KBM-7 (cell line): Measurements from ENCODE around the gene UBE2E1.

ENCODE experiments used
- DNase-seq: peaks from one replicate; pipeline ENCODE4 v3.0.0-alpha.2; 2015
- in situ Hi-C: fragments of 300-500 bp; cut with MboI; formaldehyde crosslinking; loops from 2 replicates; pipeline ENCODE4 v1.14.3; 2020; ENCODE audit warnings: low sequenced_read_pairs, low pct_unique_long_range_greater_than_20kb, mixed read lengths

The UBE2E1 gene

DNA sequence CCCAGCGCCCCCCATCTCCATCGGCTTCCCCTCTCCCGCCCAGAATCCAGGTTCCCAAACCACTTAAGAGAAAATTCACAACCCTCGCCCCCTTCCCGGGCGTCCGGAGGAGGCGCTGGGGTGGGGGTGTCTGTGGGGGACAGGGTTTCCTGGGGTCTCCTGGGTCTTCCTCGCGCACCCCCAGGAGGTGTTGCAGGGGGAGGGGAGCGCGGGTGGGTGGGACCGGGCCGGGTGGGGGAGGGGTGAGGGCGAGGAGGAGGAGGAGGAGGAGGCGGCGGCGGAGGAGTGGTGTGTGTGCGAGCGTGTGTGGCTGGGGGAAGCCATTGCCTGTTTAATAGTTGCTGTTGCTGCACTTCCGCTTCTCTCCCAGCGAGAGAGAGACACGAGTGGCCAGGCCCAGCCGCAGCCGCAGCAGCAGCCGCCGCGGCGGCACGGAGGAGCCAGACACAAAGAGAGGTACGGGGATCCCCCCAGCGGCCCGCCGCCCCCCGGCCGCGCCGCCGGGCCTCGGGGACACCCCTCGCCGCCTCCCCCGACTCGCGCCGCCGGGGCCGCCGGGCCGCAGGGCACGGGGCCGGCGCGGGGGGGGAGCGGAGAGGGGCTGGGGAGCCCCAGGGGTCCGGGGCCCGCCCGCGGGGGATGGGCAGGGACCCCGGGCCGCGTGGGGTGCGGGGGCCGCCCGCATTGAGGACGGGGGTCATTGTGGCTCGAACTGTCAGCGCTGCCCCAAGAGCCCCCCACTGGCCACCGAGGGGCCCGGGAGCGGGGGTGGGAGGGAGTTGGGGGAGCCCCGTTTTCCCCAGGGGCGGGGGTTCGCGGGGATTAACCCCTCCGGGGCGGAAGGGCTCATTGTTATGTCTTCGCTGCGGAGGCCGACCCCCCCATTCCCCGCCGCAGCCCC, at the start of gene UBE2E1:
Gene UBE2E1 (plus strand): TSS at position 323 of the 901 bp plus-strand sequence. CDS start 1,315 bp downstream, outside the sequence.
- in situ Hi-C loops = no loop called here

DNA sequence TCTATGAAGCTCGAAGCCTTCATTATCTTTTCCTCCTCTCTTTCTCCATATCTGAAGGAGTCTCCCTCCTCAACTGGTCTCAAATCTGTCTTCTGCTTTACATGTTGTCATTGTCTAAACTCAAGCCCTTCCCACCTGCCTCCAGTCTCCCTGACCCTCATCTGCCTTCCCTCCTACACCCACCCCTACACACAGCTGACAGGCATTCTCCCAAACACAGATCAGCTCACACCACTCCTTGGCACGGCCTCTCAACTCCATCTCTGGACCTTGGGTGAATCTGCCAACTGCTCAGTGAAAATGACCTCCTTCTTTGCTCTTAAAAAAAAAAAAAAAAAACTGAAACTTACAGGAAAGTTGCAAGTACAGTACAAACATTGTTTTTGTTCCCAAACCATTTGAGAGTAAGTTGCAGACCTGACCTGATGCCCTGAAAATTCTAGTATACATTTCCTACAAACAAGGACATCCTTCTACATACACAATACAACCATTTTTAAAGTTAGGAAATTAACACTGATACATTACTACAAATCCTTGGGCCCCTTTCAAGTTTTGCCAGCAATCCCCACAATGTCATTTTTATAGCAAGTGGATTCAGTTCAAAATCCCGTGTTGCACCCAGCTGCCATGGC, 49.4 kb upstream of the UBE2E1 start:
- in situ Hi-C loops = no loop called here
- no peak for DNase-seq

More for the DNA sequence above, at the start of gene UBE2E1:
- peak; percentile 80 for DNase-seq

DNA sequence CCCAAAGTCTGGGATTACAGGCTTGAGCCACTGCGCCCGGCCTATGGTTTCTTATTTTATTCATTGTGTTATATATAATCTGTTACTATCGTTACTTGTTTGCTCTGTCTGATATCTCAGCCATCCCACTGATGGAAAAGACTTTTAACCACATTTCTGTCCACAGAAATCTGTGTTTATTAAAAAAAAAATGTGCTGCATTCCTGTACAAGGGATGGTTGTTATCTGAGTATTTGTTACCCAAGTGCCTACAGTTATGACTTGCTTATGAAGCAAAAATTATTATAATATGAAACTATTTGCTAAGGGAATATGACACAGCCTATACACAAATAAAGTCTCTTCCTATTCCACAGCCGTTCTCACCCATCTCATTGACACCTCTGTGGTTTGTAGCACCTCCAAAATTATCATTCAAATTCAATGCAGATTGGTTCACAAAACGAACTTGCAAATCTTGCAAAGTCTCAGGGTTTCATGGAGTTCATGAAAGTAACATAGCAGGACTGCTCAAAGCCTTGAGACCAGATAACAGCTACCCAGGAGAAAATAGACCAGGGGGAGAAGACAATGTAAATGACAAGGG, 47.4 kb upstream of the UBE2E1 start:
- no peak for DNase-seq
- in situ Hi-C loops = no loop called here

DNA sequence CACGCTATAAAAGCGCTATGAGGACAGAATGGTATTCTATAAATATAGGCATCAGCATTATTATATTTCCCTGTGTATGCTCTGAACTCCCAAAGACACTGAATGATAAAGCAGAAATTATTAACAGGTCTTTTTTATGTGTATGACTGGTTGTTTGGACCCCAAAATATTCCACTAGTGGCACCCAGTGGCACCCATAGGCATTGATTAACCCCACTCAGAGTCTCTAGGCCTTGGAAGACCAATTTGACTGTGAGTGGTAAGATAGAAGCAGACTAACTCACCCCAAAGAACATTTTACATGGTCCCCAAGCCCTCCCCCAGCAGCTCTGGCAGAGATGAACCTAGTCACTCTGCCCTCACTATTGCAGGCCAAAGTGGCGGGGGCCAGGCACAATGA, 45.4 kb upstream of the UBE2E1 start:
- in situ Hi-C loops = no loop called here
- no peak for DNase-seq

DNA sequence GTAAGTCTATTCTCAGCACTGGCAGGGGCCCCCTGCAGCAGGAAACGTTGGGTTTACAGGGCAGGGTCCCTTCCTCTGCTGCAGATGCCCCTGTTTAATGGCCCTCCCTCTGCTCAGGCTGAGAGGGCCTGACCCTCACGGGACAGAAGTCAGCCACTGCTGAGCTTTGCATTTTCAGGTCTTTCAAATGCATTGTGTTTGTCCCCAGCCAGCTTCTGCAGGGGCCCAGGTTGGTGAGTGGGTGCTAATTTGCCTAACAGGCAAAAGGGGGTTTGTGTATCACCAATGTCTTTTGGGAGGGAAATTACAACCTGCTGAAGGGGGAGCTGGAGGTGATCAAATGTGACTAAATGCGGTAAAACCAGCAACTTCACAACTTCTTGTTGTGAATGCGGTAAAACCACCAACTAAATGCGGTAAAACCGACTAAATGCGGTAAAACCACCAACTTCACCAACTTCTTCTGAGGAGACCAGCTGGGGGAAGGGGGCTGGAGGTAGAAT, 44.8 kb upstream of the UBE2E1 start:
- in situ Hi-C loops = no loop called here
- DNase-seq = no peak

DNA sequence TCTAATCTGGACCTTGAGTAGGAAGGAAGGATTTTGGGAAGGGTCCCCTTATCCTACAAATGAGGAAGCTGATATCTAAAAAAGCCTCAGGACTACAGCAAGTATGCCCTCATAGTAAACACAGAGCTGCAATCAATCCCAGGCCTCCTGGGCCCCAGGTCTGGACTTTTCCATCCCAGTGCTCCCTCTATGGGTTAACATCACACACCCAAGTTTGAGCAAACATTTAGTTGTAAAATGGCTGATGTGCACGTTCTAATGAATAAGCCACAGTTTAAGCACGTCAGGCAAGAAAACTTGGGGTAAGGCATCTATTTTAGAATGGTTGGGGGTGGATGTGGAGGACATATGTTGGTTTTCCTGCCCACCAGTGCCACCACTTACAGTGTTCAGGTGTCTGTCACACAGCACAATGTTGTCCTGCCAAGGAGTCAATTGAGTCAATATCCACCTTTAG, 44.3 kb upstream of the UBE2E1 start:
- DNase-seq = peak; percentile 67
- in situ Hi-C loops = no loop called here

DNA sequence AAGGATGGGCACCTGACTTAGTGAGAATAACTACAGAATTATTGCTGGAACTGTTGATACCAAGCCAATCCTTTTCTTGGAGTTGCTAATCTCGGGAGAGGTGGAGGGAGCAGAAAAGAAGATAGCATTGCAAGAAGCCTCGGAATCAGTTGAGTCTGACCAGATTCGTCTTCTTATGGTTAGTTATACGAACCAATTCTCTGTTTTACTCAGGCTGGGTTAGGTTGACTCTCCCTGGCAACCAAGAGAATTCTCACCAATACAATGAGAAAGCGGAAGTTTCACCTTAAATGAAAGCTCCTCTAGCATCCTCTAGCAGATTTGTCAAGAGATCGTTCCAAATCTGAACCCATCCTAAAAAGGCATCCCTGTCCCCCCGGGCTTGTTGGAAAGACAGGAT, 43.5 kb upstream of the UBE2E1 start:
- in situ Hi-C loops = no loop called here
- DNase-seq = no peak

DNA sequence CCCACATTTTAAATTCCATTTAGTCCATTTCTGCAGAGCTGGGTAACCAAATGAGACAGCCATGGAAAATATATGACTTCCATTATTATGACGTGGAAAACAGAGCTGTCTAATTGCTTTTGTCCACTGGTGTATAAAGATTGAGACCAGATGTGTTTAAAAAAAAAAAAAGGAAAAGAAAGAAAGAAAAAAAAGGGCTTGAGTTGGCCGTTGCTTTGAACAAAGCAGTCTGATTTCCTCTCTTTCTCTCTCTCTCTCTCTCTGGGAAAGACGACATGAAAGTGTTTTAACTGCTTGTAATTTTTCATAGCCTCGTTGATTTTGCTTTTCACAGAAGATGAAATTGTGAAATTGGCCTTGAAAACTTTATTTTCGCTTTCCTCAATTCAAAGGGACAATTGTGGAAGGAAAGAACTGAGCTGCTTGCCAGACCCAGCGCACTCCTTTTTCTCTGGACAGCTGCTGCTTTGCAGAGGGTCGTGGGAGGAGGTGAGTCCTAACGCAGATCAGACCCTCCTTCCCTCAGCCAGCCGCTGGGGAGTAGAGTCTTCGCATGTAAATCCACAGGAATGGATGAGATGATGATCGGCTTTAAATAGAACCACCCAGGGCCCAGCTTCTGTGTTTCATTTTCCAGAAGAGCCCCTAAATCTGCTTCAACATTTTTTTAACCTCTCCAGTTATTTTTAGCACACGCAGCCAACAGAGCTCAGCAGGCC, 42.8 kb upstream of the UBE2E1 start:
- peak; percentile 18 for DNase-seq
- in situ Hi-C loops = no loop called here

DNA sequence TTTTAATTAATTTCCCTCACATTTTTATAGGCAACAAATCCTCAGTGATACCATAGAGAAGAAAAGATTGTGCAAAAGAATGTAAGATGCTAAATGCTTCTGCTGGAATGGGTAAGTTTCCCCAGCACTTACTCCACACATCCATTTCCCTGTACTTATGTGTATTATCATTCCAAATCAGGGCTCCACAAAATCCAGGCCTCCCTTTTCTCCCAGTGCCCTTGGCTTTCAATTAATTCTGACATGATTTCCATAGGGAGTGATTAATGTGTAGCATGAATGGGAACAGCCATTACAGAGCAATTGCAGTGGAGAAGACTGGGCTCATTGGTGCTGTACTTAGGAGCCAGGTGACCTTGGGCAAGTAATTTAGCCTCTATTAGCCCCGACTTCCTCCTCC, 41.3 kb upstream of the UBE2E1 start:
- in situ Hi-C loops = no loop called here
- DNase-seq = no peak

DNA sequence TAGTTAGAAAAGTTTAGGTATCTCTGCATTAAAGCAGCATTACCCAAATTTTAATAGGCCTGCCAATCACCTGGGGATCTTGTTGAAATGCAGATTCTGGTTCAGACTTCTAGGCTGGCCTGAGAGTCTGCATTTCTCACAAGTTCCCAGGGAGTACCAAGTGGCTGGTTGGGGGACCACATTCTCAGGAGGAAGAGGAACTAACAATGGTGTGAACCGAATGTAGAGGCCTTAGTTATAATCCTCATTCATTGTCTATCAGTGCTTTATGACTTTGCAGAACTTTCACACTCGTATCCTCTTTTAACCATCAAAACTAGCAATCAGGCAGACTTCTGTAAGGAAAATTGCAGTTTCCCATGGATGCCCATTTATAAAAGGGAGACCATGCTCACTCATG, 38.2 kb upstream of the UBE2E1 start:
- in situ Hi-C loops = no loop called here
- no peak for DNase-seq

DNA sequence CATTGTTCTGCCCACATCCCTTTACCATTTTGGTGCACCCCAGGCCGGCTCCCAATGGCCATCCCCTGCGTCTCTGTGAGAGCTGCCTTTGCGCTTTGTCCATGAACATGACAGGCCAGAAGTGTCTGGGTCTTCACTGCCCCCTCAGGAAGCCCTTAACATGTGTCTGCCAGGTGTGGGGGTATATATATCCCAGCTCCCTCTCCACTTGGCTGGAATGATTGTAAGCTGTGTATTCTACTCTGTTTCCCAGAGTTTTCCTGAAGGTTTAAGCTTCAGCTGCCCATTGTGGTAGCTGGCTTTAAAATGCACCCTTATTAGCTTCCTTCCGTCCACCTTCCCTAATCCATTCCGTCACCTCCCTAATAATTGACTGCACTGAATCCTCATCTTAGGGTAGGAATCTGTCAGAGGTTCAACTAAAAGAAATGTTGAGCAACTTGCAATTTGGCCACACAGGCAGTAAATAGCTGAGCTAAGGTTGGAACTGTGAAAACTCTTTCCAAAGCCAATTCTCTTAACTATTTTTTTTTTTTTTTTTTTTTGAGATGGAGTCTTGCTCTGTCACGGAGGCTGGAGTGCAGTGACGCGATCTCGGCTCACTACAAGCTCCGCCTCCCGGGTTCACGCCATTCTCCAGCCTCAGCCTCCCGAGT, 30.4 kb upstream of the UBE2E1 start:
- DNase-seq = no peak
- in situ Hi-C loops = no loop called here

DNA sequence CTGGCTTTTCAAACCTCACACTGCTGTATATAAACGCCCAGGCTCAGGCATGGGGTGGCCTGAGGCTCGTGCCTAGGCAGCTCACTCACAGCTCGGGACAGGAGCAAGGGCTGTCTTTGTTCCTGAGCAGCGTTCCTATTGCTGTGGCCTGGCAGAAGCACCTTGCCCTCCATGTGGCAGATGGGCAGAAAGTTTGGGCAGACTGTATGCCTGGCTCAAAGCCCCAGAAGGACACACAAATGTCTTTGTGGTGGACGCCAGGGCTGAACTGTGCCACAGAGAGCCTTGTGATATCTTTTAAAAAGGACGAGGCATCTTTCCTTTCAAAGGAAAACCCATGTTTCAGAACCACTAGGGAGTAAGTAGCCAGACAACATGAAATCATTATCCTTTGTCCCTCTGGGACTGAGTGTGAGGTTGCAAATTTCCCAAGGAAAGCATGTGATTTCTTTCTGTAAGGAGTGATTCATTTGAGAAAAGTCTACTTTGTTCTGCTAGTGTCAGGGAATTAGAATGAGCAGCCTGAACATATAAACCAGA, 29.3 kb upstream of the UBE2E1 start:
- in situ Hi-C loops = no loop called here
- DNase-seq = no peak

DNA sequence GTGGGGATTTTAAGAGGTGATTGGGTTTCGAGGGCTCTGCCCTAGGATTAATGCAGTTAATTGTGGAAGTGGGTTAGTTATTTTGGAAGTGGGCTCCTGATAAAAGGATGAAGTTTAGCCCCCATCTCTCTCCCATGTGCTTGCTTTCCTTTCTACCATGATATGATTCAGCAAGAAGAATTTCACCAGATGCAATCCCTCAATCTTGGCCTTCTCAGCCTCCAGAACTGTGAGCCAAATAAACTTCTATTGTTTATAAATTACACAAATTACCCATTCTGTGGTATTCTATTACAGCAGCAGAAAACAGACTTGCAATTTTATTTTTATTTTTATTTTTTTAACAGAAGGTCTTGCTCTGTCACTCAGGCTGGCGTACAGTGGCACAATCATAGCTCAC, 27.3 kb upstream of the UBE2E1 start:
- DNase-seq = no peak
- in situ Hi-C loops = no loop called here

DNA sequence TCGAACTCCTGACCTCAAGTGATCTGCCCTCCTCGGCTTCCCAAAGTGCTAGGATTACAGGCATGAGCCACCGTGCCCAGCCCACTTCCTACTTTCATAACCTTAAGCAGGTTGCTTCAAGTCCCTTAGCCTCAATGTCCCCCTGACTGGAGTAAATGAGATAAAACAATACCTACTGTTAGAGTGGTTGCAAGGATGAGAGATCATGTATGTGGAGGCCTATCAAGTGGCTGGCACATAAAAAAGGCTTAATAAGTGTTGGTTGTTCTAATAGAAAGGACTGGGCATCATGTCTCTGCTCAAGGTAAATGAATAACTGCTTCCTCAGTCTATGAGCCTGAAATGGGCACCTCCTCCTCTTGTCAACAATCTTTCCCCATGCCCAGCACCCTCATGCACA, 25.9 kb upstream of the UBE2E1 start:
- DNase-seq = no peak
- in situ Hi-C loops = no loop called here

DNA sequence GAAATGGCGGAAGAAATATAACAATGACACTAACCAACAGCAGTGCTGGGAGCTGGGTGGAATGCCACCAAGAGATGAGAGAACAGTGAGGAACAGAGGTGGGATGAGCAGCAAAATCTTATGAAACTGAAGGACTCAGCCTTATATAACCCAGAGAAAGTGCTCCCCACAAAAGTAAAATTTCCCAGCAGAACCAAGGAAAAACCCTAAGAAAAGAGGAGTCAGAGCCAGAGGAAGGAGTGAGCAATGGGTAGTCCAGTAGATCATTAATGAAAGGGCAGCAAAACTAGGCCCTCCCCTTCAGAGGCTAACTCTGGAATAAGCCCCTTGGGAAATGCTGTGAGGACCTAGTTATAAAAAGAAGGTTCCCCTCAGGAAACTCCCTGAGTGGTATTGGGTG, 24.7 kb upstream of the UBE2E1 start:
- in situ Hi-C loops = no loop called here
- DNase-seq = no peak

DNA sequence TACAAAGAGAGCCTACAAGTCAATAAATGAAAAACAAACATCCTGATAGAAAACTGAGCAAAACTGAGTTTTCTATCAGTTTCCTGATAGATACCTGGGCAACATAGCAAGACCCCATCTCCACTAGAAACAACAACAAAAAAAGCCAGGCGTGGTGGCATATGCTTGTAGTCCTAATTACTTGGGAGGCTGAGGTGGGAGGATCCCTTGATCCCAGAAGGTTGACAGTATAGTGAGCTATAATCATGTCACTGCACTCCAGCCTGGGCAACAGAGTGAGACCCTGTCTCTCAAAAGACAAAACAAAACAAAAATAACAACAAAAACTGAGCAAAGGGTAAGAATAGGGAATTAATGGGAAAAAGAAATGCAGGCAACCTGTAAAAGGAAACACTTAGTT, 23.9 kb upstream of the UBE2E1 start:
- in situ Hi-C loops = no loop called here
- no peak for DNase-seq

DNA sequence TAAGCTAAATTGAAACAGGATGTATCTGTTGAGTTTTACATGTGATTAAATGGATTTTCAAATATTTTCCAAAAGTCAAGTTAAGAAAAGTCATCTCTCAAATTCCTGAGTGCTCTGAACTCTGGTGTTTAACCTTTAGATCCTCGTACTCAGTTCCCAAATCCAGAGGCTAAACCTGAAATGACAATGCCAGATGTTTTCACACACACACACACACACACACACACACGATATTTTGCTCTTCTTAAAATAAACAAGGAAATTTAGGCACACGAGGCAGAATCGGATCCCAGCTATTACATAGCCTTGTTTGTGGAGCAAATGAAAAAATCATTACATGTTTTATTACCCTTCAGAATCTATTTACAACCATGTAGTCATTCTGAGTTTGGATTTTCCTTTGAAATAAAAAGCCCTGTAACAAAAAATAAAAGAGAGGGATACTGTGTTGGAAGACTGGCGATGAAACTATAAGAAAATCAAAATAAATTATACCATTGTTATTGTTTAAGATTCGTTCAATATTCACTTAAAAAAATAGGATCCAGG, 20.6 kb upstream of the UBE2E1 start:
- in situ Hi-C loops = no loop called here
- DNase-seq = no peak

DNA sequence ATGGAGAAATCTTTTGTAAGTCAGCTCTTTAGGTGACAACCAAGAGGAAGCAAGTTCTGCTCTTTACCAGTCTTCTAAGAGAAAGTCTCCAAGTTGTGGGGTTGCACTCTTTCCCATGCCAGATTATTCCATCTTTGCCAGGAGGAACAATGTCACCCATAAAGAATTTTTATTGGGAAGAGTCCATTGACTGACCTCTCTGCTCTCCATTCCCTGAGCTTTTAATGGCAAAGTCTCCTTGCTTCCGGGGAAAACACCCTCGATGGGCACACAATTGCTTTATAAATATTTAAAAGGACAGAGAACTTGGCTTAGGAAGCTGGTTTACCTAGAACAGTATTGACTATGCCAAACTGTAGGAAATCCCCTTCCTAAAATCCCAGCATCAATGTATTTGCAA, 19.9 kb upstream of the UBE2E1 start:
- no peak for DNase-seq
- in situ Hi-C loops = no loop called here
